Endothelial cell of umbilical vein (primary cell): ENCODE data around the gene CLIP2. TPM values are rescaled to one million over a fixed set of nuclear protein-coding genes. Genes with fewer than 3 reads are reported as not detected.
A peak's percentile ranks its signal among the peaks of the same experiment; 100 is the strongest.
"Not testable (repeated sequence)": the region's sequence is repeated elsewhere in the genome, so short reads cannot be mapped to it uniquely, and the experiment has no call there.

Experiments
- BruUV-seq: library from RNA; stranded (reverse); fragments of 400-500 nt; replicated peaks from 2 replicates; lab custom pipeline; 2021; lab: Mats Ljungman, UMichigan
- CTCF ChIA-PET: fragments of 300-600, 350-600 bp; sonication (Branson Sonifier 250); formaldehyde crosslinking; loops from one replicate; lab custom pipeline; 2021; ENCODE audit warnings: antibody characterized with exemption, inconsistent platforms; lab: Charles Lee
- POLR2A ChIA-PET: fragments of 300-600, 350-600 bp; sonication (Branson Sonifier 250); formaldehyde crosslinking; loops from one replicate; lab custom pipeline; 2021; ENCODE audit warnings: antibody characterized with exemption, inconsistent platforms; lab: Charles Lee
- DNase-seq: peaks from one replicate; pipeline ENCODE4 v3.0.0-alpha.2; 2011; ENCODE audit warnings: low read depth, low spot score
- FAIRE-seq: peaks from 2 replicates; lab custom pipeline; 2011; peaks lifted over from hg19 to GRCh38; lab: Jason Lieb, UNC
- H2AFZ ChIP-seq: 2 replicates; pipeline ENCODE4 v1.6.0; 2012; ENCODE audit warnings: low read depth, low read length, control low read depth, inconsistent platforms
- H3K27ac ChIP-seq: 2 replicates; pipeline ENCODE4 v1.5.1; 2011; ENCODE audit warnings: low read depth, mild to moderate bottlenecking, control low read depth, low read length, moderate library complexity; ENCODE audit not compliant: insufficient read depth
- H3K27me3 ChIP-seq, 2 experiments: 2 replicates each; pipeline versions ENCODE4 v1.6.0 to v1.6.1; 2011; ENCODE audit warnings: low read length in 2 of 2, mixed read lengths in 1 of 2; ENCODE audit not compliant: control insufficient read depth in 2 of 2, insufficient read depth in 2 of 2
- H3K36me3 ChIP-seq, 2 experiments: 2 replicates in 1 of 2; 3 replicates in 1 of 2; pipeline ENCODE4 v1.5.1; 2011; ENCODE audit warnings: low read length in 2 of 2, mild to moderate bottlenecking in 1 of 2, moderate library complexity in 1 of 2; ENCODE audit not compliant: control insufficient read depth in 2 of 2, insufficient read depth in 2 of 2; ENCODE audit errors: extremely low read depth in 1 of 2
- H3K4me1 ChIP-seq: 3 replicates; pipeline ENCODE4 v1.5.1; 2011; ENCODE audit warnings: mild to moderate bottlenecking, low read length; ENCODE audit not compliant: control insufficient read depth, insufficient read depth; ENCODE audit errors: extremely low read depth
- H3K4me2 ChIP-seq: 2 replicates; pipeline ENCODE4 v1.6.1; 2011; ENCODE audit warnings: low read length, control low read depth, mixed read lengths; ENCODE audit not compliant: insufficient read depth
- H3K4me3 ChIP-seq, 3 experiments: fragments of 200-600 bp in 1 of 3; sonication (generic), shearing (Covaris generic) in 1 of 3; replicated peaks in 1 of 3; 2 replicates each; pipeline ENCODE4 v1.5.1; 2011 to 2016; ENCODE audit warnings: control low read depth in 3 of 3, low read length in 3 of 3, mild to moderate bottlenecking in 2 of 3, inconsistent platforms in 1 of 3, low read depth in 1 of 3, moderate library complexity in 1 of 3; ENCODE audit not compliant: insufficient read depth in 1 of 3
- H3K79me2 ChIP-seq: 2 replicates; pipeline ENCODE4 v1.6.0; 2012; ENCODE audit warnings: low read length, inconsistent platforms; ENCODE audit not compliant: control insufficient read depth, insufficient read depth
- H3K9ac ChIP-seq: replicated peaks from 2 replicates; pipeline ENCODE3; 2011; ENCODE audit warnings: low read length, control low read depth; ENCODE audit not compliant: insufficient read depth; ENCODE audit errors: extremely low read depth
- H3K9me1 ChIP-seq: replicated peaks from 3 replicates; pipeline ENCODE4 v1.6.0; 2011; ENCODE audit warnings: mild to moderate bottlenecking, low read length; ENCODE audit not compliant: control insufficient read depth, insufficient read depth; ENCODE audit errors: extremely low read depth
- H3K9me3 ChIP-seq: replicated peaks from 2 replicates; pipeline ENCODE4 v1.5.1; 2012; ENCODE audit warnings: low read length, inconsistent platforms; ENCODE audit not compliant: control insufficient read depth, insufficient read depth
- H4K20me1 ChIP-seq: replicated peaks from 2 replicates; pipeline ENCODE3; 2011; ENCODE audit warnings: mild to moderate bottlenecking, low read length; ENCODE audit not compliant: control insufficient read depth, insufficient read depth; ENCODE audit errors: extremely low read depth
- EZH2 ChIP-seq: IDR thresholded peaks from 2 replicates; pipeline ENCODE4 v1.6.1; 2012; ENCODE audit warnings: borderline replicate concordance, low read depth, mild to moderate bottlenecking, moderate library complexity, low read length, inconsistent platforms; ENCODE audit not compliant: severe bottlenecking
- FOS ChIP-seq: IDR thresholded peaks from 2 replicates; pipeline ENCODE4 v1.6.1; 2011; ENCODE audit warnings: mild to moderate bottlenecking, low read length, moderate library complexity, borderline replicate concordance; ENCODE audit not compliant: insufficient read depth
- JUN ChIP-seq: IDR thresholded peaks from 2 replicates; pipeline ENCODE4 v1.6.1; 2011; ENCODE audit warnings: borderline replicate concordance, low read depth; ENCODE audit not compliant: insufficient read length, insufficient read depth
- MYC ChIP-seq: IDR thresholded peaks from one replicate; pipeline ENCODE4 v1.6.1; 2011; ENCODE audit warnings: mild to moderate bottlenecking, low read depth, low read length
- POLR2AphosphoS5 ChIP-seq: IDR thresholded peaks from 2 replicates; pipeline ENCODE4 v1.6.1; 2012; ENCODE audit warnings: low read depth, mild to moderate bottlenecking, control low read depth, low read length, moderate library complexity; ENCODE audit not compliant: insufficient read depth
- dilution Hi-C: fragments of 300-500 bp; cut with MboI; formaldehyde crosslinking; loops from one replicate; pipeline ENCODE4 v1.15.0; 2019; ENCODE audit warnings: low sequenced_read_pairs; ENCODE audit not compliant: extremely low pct_ligation_motif_present
- intact Hi-C: fragments of 100-400 bp; cut with micrococcal nuclease; formaldehyde crosslinking; loops from one replicate; pipeline ENCODE4 v1.10.0; 2022
- polyA plus RNA-seq, 4 experiments: library from polyadenylated mRNA; depleted of rRNA in 3 of 4; stranded (reverse) in 3 of 4; unstranded in 1 of 4; fragments of >200 nt; gene quantifications; 2 replicates each; pipeline versions ENCODE4 v1.2.1 to v1.2.3, GENCODE V29; 2011 to 2012; ENCODE audit warnings: missing spikeins in 1 of 4
- total RNA-seq: library from RNA; stranded (reverse); gene quantifications from 2 replicates; pipeline ENCODE4 v1.2.3, GENCODE V29; 2021
- TF ChIP-seq, protein P1 (sequence below), 2 donors: IDR thresholded peaks; 1 replicate in 1 of 2; 2 replicates in 1 of 2; pipeline ENCODE4 v1.5.1; 2011; ENCODE audit warnings: low read length in 2 of 2, mild to moderate bottlenecking in 2 of 2, moderate library complexity in 2 of 2, control low read depth in 1 of 2, inconsistent platforms in 1 of 2, low read depth in 1 of 2; ENCODE audit not compliant: insufficient read depth in 1 of 2; ENCODE audit errors: extremely low read depth in 1 of 2

The CLIP2 gene
- total and polyA plus RNA-seq, 2 donors (not counting 3 experiments of a cell fraction or from before 2014, with no cell fraction given): 8.3 to 37.1 TPM

DNA sequence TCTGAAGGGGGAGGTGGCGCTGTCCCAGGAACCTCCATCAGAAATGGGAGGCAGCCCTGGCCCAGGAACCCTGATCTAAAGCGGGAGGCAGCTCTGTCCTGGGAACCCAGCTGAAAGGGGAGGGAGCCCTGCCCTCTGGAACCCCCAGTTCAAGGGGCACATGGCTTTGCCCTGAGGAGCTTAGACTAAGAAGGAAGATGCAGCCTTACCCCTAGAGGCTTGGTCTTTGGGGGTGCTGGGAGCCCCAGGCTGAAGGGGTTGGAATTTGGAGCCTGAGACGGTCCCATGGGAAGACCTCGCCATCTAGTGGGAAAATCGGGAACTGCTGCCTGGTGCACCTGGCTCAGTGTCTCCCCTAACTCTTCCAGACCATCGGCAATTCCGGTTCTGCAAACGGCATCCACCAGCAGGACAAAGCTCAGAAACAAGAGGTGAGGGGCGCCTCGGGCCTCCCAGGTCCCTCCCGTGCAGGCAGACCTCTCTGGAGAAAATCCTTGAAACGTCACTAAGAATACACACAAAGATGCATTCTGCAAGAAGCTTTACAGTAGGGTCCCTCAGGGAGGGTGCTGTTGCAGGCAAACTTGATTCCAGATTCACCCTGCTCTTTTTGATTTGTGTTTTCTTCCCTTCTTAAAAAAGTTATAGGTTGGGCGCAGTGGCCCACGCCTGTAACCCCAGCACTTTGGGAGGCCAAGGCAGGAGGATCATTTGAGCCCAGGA is 112.1 kb downstream of the CLIP2 start:
- POLR2A ChIA-PET: interaction anchor here (1.7 kb wide), 1 partner anchor 195 kb away, joined by 7 read pairs; no protein-coding TSS in a partner anchor

DNA sequence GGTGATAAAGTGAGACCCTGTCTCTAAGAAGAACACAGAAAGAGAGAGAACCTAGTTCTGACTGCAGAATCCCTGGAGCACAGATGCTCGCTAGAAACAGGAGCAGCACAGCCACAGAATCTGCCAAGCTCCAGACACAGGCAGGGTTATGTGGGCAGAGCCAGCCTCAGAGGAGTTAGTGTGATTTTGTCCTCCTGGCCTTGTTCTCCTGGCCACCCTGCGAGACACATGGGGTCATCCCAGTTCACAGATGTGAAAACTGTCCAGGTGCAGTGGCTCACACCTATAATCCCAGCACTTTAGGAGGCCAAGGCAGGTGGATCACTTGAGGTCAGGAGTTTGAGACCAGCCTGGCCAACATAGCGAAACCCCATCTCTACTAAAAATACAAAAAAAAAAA is 113.5 kb downstream of the CLIP2 start:
- dilution Hi-C loops, intact Hi-C loops, H3K79me2 ChIP-seq, H3K9me1 ChIP-seq, H3K27ac ChIP-seq, H3K4me3 ChIP-seq, DNase-seq, H4K20me1 ChIP-seq, H3K27me3 ChIP-seq, BruUV-seq, H3K4me2 ChIP-seq, H2AFZ ChIP-seq, H3K4me1 ChIP-seq, FAIRE-seq, POLR2A ChIA-PET, H3K9ac ChIP-seq, H3K9me3 ChIP-seq: not testable (repeated sequence)
- CTCF ChIA-PET: interaction anchor here (1.2 to 5.6 kb wide), 7 partner anchors 10 to 196 kb away, joined by 3 to 405 read pairs (median 8); partner anchors contain the start of genes CLIP2, LAT2 and RFC2
- peaks cover 0 to 22% of the 10 kb centered on the region in 2 experiments for H3K36me3 ChIP-seq

More for the DNA sequence above, 112.1 kb downstream of the CLIP2 start:
- no peak overlapping the region for H3K27ac ChIP-seq
- no peak overlapping the region for H2AFZ ChIP-seq
- H3K4me3 ChIP-seq: no peak overlapping the region
- no peaks in the 10 kb centered on the region for H3K9me3 ChIP-seq
- FAIRE-seq (peak; percentile 90), DNase-seq (peak; percentile 52)
- CTCF ChIA-PET: interaction anchor here (0.6 to 5.6 kb wide), 44 partner anchors 9 to 536 kb away, joined by 3 to 405 read pairs (median 5); partner anchors contain the start of genes CLIP2, LAT2, LIMK1 and RFC2
- H4K20me1 ChIP-seq: no peaks in the 10 kb centered on the region
- no peaks in the 10 kb centered on the region for H3K79me2 ChIP-seq
- no peak overlapping the region for H3K9ac ChIP-seq
- no peaks in the 10 kb centered on the region for H3K27me3 ChIP-seq
- peaks cover 0 to 30% of the 10 kb centered on the region in 2 experiments for H3K36me3 ChIP-seq
- dilution Hi-C loops: no loop called here
- H3K4me1 ChIP-seq: no peaks in the 10 kb centered on the region
- H3K9me1 ChIP-seq: no peaks in the 10 kb centered on the region
- intact Hi-C loops: loop anchor here (1.0 to 2.0 kb wide), 2 partner anchors 195 to 332 kb away; no protein-coding TSS in a partner anchor
- H3K4me2 ChIP-seq: no peak overlapping the region
- no TSS peak for BruUV-seq
- TF ChIP-seq POLR2AphosphoS5: no peak
- TF ChIP-seq EZH2: no peak
- no peak for TF ChIP-seq MYC
- no peak for TF ChIP-seq JUN
- TF ChIP-seq, protein P1, sequence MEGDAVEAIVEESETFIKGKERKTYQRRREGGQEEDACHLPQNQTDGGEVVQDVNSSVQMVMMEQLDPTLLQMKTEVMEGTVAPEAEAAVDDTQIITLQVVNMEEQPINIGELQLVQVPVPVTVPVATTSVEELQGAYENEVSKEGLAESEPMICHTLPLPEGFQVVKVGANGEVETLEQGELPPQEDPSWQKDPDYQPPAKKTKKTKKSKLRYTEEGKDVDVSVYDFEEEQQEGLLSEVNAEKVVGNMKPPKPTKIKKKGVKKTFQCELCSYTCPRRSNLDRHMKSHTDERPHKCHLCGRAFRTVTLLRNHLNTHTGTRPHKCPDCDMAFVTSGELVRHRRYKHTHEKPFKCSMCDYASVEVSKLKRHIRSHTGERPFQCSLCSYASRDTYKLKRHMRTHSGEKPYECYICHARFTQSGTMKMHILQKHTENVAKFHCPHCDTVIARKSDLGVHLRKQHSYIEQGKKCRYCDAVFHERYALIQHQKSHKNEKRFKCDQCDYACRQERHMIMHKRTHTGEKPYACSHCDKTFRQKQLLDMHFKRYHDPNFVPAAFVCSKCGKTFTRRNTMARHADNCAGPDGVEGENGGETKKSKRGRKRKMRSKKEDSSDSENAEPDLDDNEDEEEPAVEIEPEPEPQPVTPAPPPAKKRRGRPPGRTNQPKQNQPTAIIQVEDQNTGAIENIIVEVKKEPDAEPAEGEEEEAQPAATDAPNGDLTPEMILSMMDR (IDR thresholded peaks at IDR 0.05; ENCODE audit: extremely low read depth in 1 of 2, insufficient read depth in 1 of 2, low read depth in 1 of 2, low read length in 2 of 2): peak; percentile 88 to 95
- no peak for TF ChIP-seq FOS
